Measurements from ENCODE around the gene CCDC188. TPM values are rescaled to one million over a fixed set of nuclear protein-coding genes. Genes with fewer than 3 reads are reported as not detected.

CCDC188 gene
- total RNA-seq, 1 experiment from 2014 or later = not detected

DNA sequence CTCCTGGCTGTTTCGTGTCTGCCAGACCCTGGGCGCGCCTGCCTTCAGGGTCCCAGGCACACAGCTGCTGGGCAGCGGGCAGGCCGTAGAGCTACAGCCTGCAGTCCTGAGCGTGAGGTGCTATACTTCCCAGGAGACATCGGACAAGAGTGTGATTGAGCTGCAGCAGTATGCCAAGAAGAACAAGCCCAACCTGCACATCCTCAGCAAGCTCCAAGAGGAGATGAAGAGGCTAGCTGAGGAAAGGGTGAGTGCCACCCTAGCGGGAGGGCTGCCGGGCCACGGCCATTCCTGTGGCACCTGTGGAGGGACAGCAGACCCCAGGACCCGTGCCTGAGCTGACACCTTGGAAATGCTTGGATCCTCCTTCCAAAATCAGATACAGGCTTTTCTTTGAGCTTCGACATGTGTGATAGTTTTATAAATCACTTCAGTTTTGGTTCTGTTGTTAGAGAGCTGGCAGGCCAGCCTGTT lies 42.1 kb downstream of the CCDC188 start:
- Histone ChIP-seq H3K27ac (ENCODE audit: insufficient read length, low read depth, low read length) (no peak overlapping the region), H3K56ac (ENCODE audit: insufficient read length, low read depth, low read length) (no peak overlapping the region), H3K9ac (ENCODE audit: extremely low read depth, insufficient read length, low read length) (no peak overlapping the region), H3K18ac (ENCODE audit: insufficient read length, low read depth, low read length) (no peak overlapping the region), H3K4me2 (ENCODE audit: insufficient read depth, insufficient read length, low read length) (no peak overlapping the region), H3K23ac (ENCODE audit: insufficient read length, low read depth, low read length) (no peak overlapping the region), H2BK12ac (ENCODE audit: insufficient read length, low read depth, low read length) (no peak overlapping the region), H3K4ac (ENCODE audit: low read depth, low read length) (no peak overlapping the region), H3K14ac (ENCODE audit: insufficient read depth, low read length) (no peak overlapping the region), H4K20me1 (ENCODE audit: control insufficient read depth, insufficient read depth, insufficient read length) (no peaks in the 10 kb centered on the region), H2BK120ac (ENCODE audit: low read depth, low read length, poor library complexity, severe bottlenecking) (no peak overlapping the region), H4K91ac (ENCODE audit: insufficient read length, low read depth, low read length) (no peak overlapping the region), H3K4me1 (ENCODE audit: insufficient read depth, low read length) (no peaks in the 10 kb centered on the region), H2AFZ (ENCODE audit: low read length) (no peak overlapping the region), H3K27me3 (ENCODE audit: insufficient read depth, low read length) (no peaks in the 10 kb centered on the region; the same call in 1 of the 2 replicates), H3K79me1 (ENCODE audit: insufficient read depth, low read depth, low read length, poor library complexity, severe bottlenecking) (no peaks in the 10 kb centered on the region), H3K79me2 (ENCODE audit: insufficient read depth, low read length) (0 out of 2 replicates have a peak, but pooled peaks cover 1% of the 10 kb centered on the region), H3K23me2 (ENCODE audit: insufficient read length, low read depth, low read length, poor library complexity, severe bottlenecking) (no peaks in the 10 kb centered on the region), H2AK5ac (ENCODE audit: insufficient read length, low read length) (no peak overlapping the region), H4K8ac (replicated peaks; ENCODE audit: insufficient read length, low read depth, low read length) (no peak overlapping the region), H3T11ph (ENCODE audit: low read length) (no peak overlapping the region), H4K5ac (ENCODE audit: insufficient read length, low read depth, low read length) (no peak overlapping the region), H3K9me3 (ENCODE audit: control insufficient read depth, low read depth, low read length) (no peaks in the 10 kb centered on the region), H2BK5ac (ENCODE audit: insufficient read length, low read length) (no peak overlapping the region), H2BK20ac (ENCODE audit: low read depth, low read length, poor library complexity, severe bottlenecking) (no peak overlapping the region), H2BK15ac (ENCODE audit: low read depth, low read length) (no peak overlapping the region)
- H3K4me1 Mint-ChIP-seq = no peaks in the 10 kb centered on the region; a peak in 2 of 4 replicates
- no peak overlapping the region for H3K27ac Mint-ChIP-seq
- H3K27me3 Mint-ChIP-seq (ENCODE audit: low read depth) = no peaks in the 10 kb centered on the region; the same call in 1 of the 2 replicates
- H3K36me3 Mint-ChIP-seq (ENCODE audit: insufficient read depth in 1 of 3, low read depth in 3 of 3) = peaks cover 26 to 76% (median 64%) of the 10 kb centered on the region in 3 experiments; a peak in 6 of 7 replicates
- DNase-seq = no peak
- H3K9me3 Mint-ChIP-seq = no peaks in the 10 kb centered on the region
- no CpG with 5 or more reads among the region's 12 CpGs for WGBS (ENCODE audit: extremely low coverage, insufficient read length, low lambda C conversion rate)
- H3K4me3 Mint-ChIP-seq = no peak overlapping the region
- TF ChIP-seq, protein P1, sequence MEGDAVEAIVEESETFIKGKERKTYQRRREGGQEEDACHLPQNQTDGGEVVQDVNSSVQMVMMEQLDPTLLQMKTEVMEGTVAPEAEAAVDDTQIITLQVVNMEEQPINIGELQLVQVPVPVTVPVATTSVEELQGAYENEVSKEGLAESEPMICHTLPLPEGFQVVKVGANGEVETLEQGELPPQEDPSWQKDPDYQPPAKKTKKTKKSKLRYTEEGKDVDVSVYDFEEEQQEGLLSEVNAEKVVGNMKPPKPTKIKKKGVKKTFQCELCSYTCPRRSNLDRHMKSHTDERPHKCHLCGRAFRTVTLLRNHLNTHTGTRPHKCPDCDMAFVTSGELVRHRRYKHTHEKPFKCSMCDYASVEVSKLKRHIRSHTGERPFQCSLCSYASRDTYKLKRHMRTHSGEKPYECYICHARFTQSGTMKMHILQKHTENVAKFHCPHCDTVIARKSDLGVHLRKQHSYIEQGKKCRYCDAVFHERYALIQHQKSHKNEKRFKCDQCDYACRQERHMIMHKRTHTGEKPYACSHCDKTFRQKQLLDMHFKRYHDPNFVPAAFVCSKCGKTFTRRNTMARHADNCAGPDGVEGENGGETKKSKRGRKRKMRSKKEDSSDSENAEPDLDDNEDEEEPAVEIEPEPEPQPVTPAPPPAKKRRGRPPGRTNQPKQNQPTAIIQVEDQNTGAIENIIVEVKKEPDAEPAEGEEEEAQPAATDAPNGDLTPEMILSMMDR (conservative IDR thresholded peaks at IDR 0.05) = no peak

Measured in H9 (cell line).